Hematopoietic multipotent progenitor cell treated with erythropoietin and hydrocortisone succinate and interleukin-3 and kit ligand, for 4 days (in vitro differentiated cells): Measurements from ENCODE around the gene MAP1LC3B2.
"Not testable (repeated sequence)": the region's sequence is repeated elsewhere in the genome, so short reads cannot be mapped to it uniquely, and the experiment has no call there.

Source experiments
- DNase-seq: peaks from one replicate; pipeline ENCODE4 v3.0.0-alpha.2; 2015

Gene MAP1LC3B2

GRCh38 chr12:116561181-116561821, 2.1 kb downstream of the MAP1LC3B2 start:
- peak; percentile 77 for DNase-seq

GRCh38 chr12:116562090-116562489, 2.9 kb downstream of the MAP1LC3B2 start:
- no peak for DNase-seq

- DNase-seq, result peak; percentile 22
Observed at GRCh38 chr12:116563262-116563661, 4.1 kb downstream of the MAP1LC3B2 start.

GRCh38 chr12:116564080-116564479, 4.9 kb downstream of the MAP1LC3B2 start:
- DNase-seq, result no peak

GRCh38 chr12:116565221-116565620, 6.0 kb downstream of the MAP1LC3B2 start:
- not testable (repeated sequence) for DNase-seq

- DNase-seq, result no peak
Observed at GRCh38 chr12:116565963-116566362, 6.8 kb downstream of the MAP1LC3B2 start.

GRCh38 chr12:116568203-116568602, 9.0 kb downstream of the MAP1LC3B2 start:
- DNase-seq, result no peak

GRCh38 chr12:116571089-116571488, 11.9 kb downstream of the MAP1LC3B2 start:
- DNase-seq, result no peak

- DNase-seq, result no peak
Observed at GRCh38 chr12:116573776-116574175, 14.6 kb downstream of the MAP1LC3B2 start.

- not testable (repeated sequence) for DNase-seq
Observed at GRCh38 chr12:116575754-116576153, 16.6 kb downstream of the MAP1LC3B2 start.

GRCh38 chr12:116577154-116577561, 18.0 kb downstream of the MAP1LC3B2 start:
- no peak for DNase-seq

- no peak for DNase-seq
Observed at GRCh38 chr12:116578051-116578450, 18.9 kb downstream of the MAP1LC3B2 start.

- DNase-seq, result no peak
Observed at GRCh38 chr12:116582610-116583009, 23.4 kb downstream of the MAP1LC3B2 start.

GRCh38 chr12:116583129-116583694, 24.0 kb downstream of the MAP1LC3B2 start:
- no peak for DNase-seq

GRCh38 chr12:116587270-116587669, 28.1 kb downstream of the MAP1LC3B2 start:
- DNase-seq, result no peak

GRCh38 chr12:116588390-116589028, 29.3 kb downstream of the MAP1LC3B2 start:
- DNase-seq, result no peak

- DNase-seq, result no peak
Observed at GRCh38 chr12:116589581-116589980, 30.4 kb downstream of the MAP1LC3B2 start.

GRCh38 chr12:116590561-116590960, 31.4 kb downstream of the MAP1LC3B2 start:
- DNase-seq, result peak; percentile 61

GRCh38 chr12:116591855-116592637, 32.9 kb downstream of the MAP1LC3B2 start:
- DNase-seq, result no peak

GRCh38 chr12:116592731-116593130, 33.5 kb downstream of the MAP1LC3B2 start:
- peak; percentile 57 for DNase-seq

GRCh38 chr12:116594325-116595038, 35.3 kb downstream of the MAP1LC3B2 start:
- peak; percentile 93 for DNase-seq

- DNase-seq, result no peak
Observed at GRCh38 chr12:116595186-116595585, 36.0 kb downstream of the MAP1LC3B2 start.

- no peak for DNase-seq
Observed at GRCh38 chr12:116595672-116596071, 36.5 kb downstream of the MAP1LC3B2 start.
